GM12878 (cell line): ENCODE data around the gene SLC25A26. TPM values are rescaled to one million over a fixed set of nuclear protein-coding genes. Genes with fewer than 3 reads are reported as not detected.

Source experiments
- ATAC-seq: fragments of 200-7000 bp; cut with Tn5 transposase; 3 replicates; pipeline ENCODE4 v1.9.1; 2020; ENCODE audit warnings: mild to moderate bottlenecking, moderate library complexity
- BruUV-seq: library from RNA; stranded (reverse); fragments of 400-500 nt; replicated peaks from 2 replicates; lab custom pipeline; 2021; lab: Mats Ljungman, UMichigan
- CTCF ChIA-PET: fragments of 300-600 bp; sonication (Branson Sonifier 250); formaldehyde crosslinking; extraction: SDS; loops from one replicate; lab custom pipeline; 2021; ENCODE audit warnings: inconsistent platforms; lab: Yijun Ruan, JAX
- POLR2A ChIA-PET: fragments of 350-600 bp; formaldehyde crosslinking; extraction: SDS; loops from one replicate; lab custom pipeline; 2021; ENCODE audit warnings: inconsistent platforms; lab: Charles Lee
- RAD21 ChIA-PET: fragments of 300-600 bp; sonication (Branson Sonifier 250); formaldehyde crosslinking; loops from one replicate; lab custom pipeline; 2023; ENCODE audit warnings: antibody characterized with exemption; ENCODE audit not compliant: unreplicated experiment; lab: Charles Lee
- SMC1A ChIA-PET: fragments of 300-600 bp; sonication (Branson Sonifier 250); formaldehyde crosslinking; loops from one replicate; lab custom pipeline; 2023; ENCODE audit not compliant: unreplicated experiment, uncharacterized antibody; lab: Charles Lee
- DNase-seq: peaks from one replicate; pipeline ENCODE4 v3.0.0-alpha.2; 2011; ENCODE audit warnings: low read depth, low spot score
- FAIRE-seq: peaks from 3 replicates; lab custom pipeline; 2011; peaks lifted over from hg19 to GRCh38; lab: Jason Lieb, UNC
- H2AFZ ChIP-seq: 2 replicates; pipeline ENCODE4 v1.6.0; 2011; ENCODE audit warnings: low read depth, low read length, control low read depth; ENCODE audit not compliant: control insufficient read depth
- H3K27ac ChIP-seq: 2 replicates; pipeline ENCODE4 v1.5.1; 2011; ENCODE audit warnings: control low read depth; ENCODE audit not compliant: control insufficient read depth, insufficient read depth
- H3K27me3 ChIP-seq, 2 experiments: replicated peaks in 1 of 2; 2 replicates each; pipeline versions ENCODE4 v1.6.0 to v1.6.1; 2011; ENCODE audit warnings: low read length in 1 of 2; ENCODE audit not compliant: control insufficient read depth in 2 of 2, insufficient read depth in 2 of 2
- H3K36me3 ChIP-seq, 2 experiments: 2 replicates each; pipeline ENCODE4 v1.5.1; 2011; ENCODE audit warnings: low read length in 1 of 2; ENCODE audit not compliant: control insufficient read depth in 2 of 2, insufficient read depth in 2 of 2
- H3K4me1 ChIP-seq: 2 replicates; pipeline ENCODE4 v1.6.1; 2011; ENCODE audit warnings: mild to moderate bottlenecking, low read length, moderate library complexity, mixed read lengths; ENCODE audit not compliant: control insufficient read depth, insufficient read depth
- H3K4me2 ChIP-seq: 2 replicates; pipeline ENCODE4 v1.6.0; 2011; ENCODE audit warnings: control low read depth; ENCODE audit not compliant: control insufficient read depth, insufficient read depth
- H3K4me3 ChIP-seq: fragments of 200-600 bp; sonication (generic); 2 replicates; pipeline ENCODE4 v1.5.1; 2016
- H3K79me2 ChIP-seq: 2 replicates; pipeline ENCODE4 v1.6.0; 2011; ENCODE audit warnings: low read length; ENCODE audit not compliant: control insufficient read depth, insufficient read depth
- H3K9ac ChIP-seq: 2 replicates; pipeline ENCODE4 v1.8.0; 2011; ENCODE audit warnings: low read length, control low read depth, mixed read lengths; ENCODE audit not compliant: control insufficient read depth, insufficient read depth
- H3K9me3 ChIP-seq: replicated peaks from 3 replicates; pipeline ENCODE4 v1.5.1; 2011; ENCODE audit warnings: mild to moderate bottlenecking, low read length; ENCODE audit not compliant: control insufficient read depth, insufficient read depth
- H4K20me1 ChIP-seq: 2 replicates; pipeline ENCODE4 v1.6.0; 2011; ENCODE audit not compliant: control insufficient read depth, insufficient read depth
- BACH1 ChIP-seq: fragments of 450-650 bp; IDR thresholded peaks from 2 replicates; pipeline ENCODE4 v1.6.1; 2017; ENCODE audit warnings: mild to moderate bottlenecking, borderline replicate concordance
- BHLHE40 ChIP-seq, 2 experiments: fragments of 450-650 bp in 1 of 2; IDR thresholded peaks; 2 replicates each; pipeline ENCODE4 v1.6.1; 2011 to 2017; ENCODE audit warnings: low read depth in 2 of 2, borderline replicate concordance in 1 of 2, improper control_type of control experiment in 1 of 2, low read length in 1 of 2, mild to moderate bottlenecking in 1 of 2
- CREM ChIP-seq: IDR thresholded peaks from 2 replicates; pipeline ENCODE4 v1.6.1; 2014; ENCODE audit warnings: antibody characterized with exemption, low read depth
- HDGF ChIP-seq: fragments of 450-650 bp; IDR thresholded peaks from 2 replicates; pipeline ENCODE4 v1.6.1; 2016; ENCODE audit warnings: antibody characterized with exemption
- IRF3 ChIP-seq: fragments of 450-650 bp; IDR thresholded peaks from 2 replicates; pipeline ENCODE4 v1.6.1; 2014; ENCODE audit warnings: mild to moderate bottlenecking
- NR2C2 ChIP-seq: IDR thresholded peaks from 2 replicates; pipeline ENCODE4 v1.6.1; 2011; ENCODE audit warnings: borderline replicate concordance, low read depth; ENCODE audit not compliant: control insufficient read depth, insufficient read length
- PML ChIP-seq: IDR thresholded peaks from 2 replicates; pipeline ENCODE4 v1.6.1; 2012; ENCODE audit warnings: low read length, inconsistent platforms
- PRDM15 ChIP-seq: fragments of 450-650 bp; formaldehyde crosslinking; IDR thresholded peaks from 2 replicates; pipeline ENCODE4 v1.4.0; 2020; ENCODE audit warnings: mild to moderate bottlenecking, moderate library complexity
- RELA ChIP-seq: fragments of 450-650 bp; IDR thresholded peaks from 2 replicates; pipeline ENCODE4 v1.8.0; 2014; ENCODE audit warnings: borderline replicate concordance; ENCODE audit not compliant: partially characterized antibody
- SKIL ChIP-seq: fragments of 450-650 bp; IDR thresholded peaks from 2 replicates; pipeline ENCODE4 v1.6.1; 2017; ENCODE audit warnings: mild to moderate bottlenecking, low read depth, inconsistent platforms; ENCODE audit not compliant: poor library complexity, severe bottlenecking
- SP1 ChIP-seq: IDR thresholded peaks from one replicate; pipeline ENCODE4 v1.6.1; 2011; ENCODE audit warnings: low read depth, low read length
- SREBF2 ChIP-seq: IDR thresholded peaks from 2 replicates; pipeline ENCODE4 v1.6.1; 2012; ENCODE audit warnings: mild to moderate bottlenecking, low read length
- SUPT20H ChIP-seq: IDR thresholded peaks from 2 replicates; pipeline ENCODE4 v1.6.1; 2011; ENCODE audit warnings: low read depth, mild to moderate bottlenecking, low read length, moderate library complexity, borderline replicate concordance; ENCODE audit not compliant: control insufficient read depth
- ZNF217 ChIP-seq: fragments of 450-650 bp; IDR thresholded peaks from 2 replicates; pipeline ENCODE4 v1.6.1; 2017; ENCODE audit warnings: antibody characterized with exemption, mild to moderate bottlenecking
- ZNF24 ChIP-seq: fragments of 450-650 bp; IDR thresholded peaks from 2 replicates; pipeline ENCODE4 v1.6.1; 2017; ENCODE audit warnings: antibody characterized with exemption, mild to moderate bottlenecking
- WGBS: methylation state at CpG from one replicate; pipeline ENCODE4 v1.1.6; 2016; ENCODE audit warnings: low lambda C conversion rate; ENCODE audit not compliant: insufficient replicate concordance, insufficient coverage; ENCODE audit errors: missing lambda C conversion rate; 5-methylcytosine and 5-hydroxymethylcytosine counted together
- in situ Hi-C: fragments of 300-500 bp; cut with MboI; formaldehyde crosslinking; loops from 9 replicates; pipeline ENCODE4 v1.14.3; 2018; ENCODE audit warnings: mixed read lengths
- intact Hi-C: fragments of 100-400 bp; cut with micrococcal nuclease; formaldehyde crosslinking; loops from one replicate; pipeline ENCODE4 v1.14.2; 2022; ENCODE audit not compliant: unreplicated experiment
- polyA plus RNA-seq, 11 experiments: library from polyadenylated mRNA; depleted of rRNA in 4 of 11; unstranded in 6 of 11; stranded (reverse) in 5 of 11; fragments of >200 nt; fragmentation: Nextera tagmentation in 4 of 11; fragmentation: Illumina TruSeq in 1 of 11; extraction: Ambion mirVana in 4 of 11; extraction: Trizol in 1 of 11; gene quantifications; 1 replicate in 1 of 11; 2 replicates in 10 of 11; pipeline versions ENCODE4 v1.2.1 to v1.2.3, GENCODE V29; 2011 to 2016; ENCODE audit warnings: inconsistent platforms in 2 of 11, missing spikeins in 2 of 11, low read depth in 1 of 11
- total RNA-seq, 4 experiments: library from RNA; depleted of rRNA in 3 of 4; stranded (reverse); fragments of >200 nt in 3 of 4; fragmentation: Illumina TruSeq in 1 of 4; extraction: Trizol in 1 of 4; gene quantifications; 2 replicates each; pipeline versions ENCODE4 v1.2.1 to v1.2.3, GENCODE V29; 2013 to 2021
- TF ChIP-seq, protein P1 (sequence below): IDR thresholded peaks from 2 replicates; pipeline ENCODE4 v1.6.1; 2011; ENCODE audit warnings: borderline replicate concordance, low read depth, mild to moderate bottlenecking, moderate library complexity, low read length; ENCODE audit not compliant: insufficient read depth, poor library complexity, severe bottlenecking

SLC25A26 gene
- total and polyA plus RNA-seq, 10 of the 15 experiments (the other 5 are each of a cell fraction or from before 2014, with no cell fraction given), result 14.6 to 49.7 (median 24.9) TPM

- TF ChIP-seq, protein P1, sequence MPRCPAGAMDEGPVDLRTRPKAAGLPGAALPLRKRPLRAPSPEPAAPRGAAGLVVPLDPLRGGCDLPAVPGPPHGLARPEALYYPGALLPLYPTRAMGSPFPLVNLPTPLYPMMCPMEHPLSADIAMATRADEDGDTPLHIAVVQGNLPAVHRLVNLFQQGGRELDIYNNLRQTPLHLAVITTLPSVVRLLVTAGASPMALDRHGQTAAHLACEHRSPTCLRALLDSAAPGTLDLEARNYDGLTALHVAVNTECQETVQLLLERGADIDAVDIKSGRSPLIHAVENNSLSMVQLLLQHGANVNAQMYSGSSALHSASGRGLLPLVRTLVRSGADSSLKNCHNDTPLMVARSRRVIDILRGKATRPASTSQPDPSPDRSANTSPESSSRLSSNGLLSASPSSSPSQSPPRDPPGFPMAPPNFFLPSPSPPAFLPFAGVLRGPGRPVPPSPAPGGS, result no peak
- TF ChIP-seq PML, result no peak
- TF ChIP-seq SUPT20H, result no peak
- no peak for TF ChIP-seq SP1
- TF ChIP-seq RELA, result no peak
- no peak for TF ChIP-seq IRF3
- no peak for TF ChIP-seq BACH1
Observed at GRCh38 chr3:66270288-66270687, 49.5 kb downstream of the SLC25A26 start (continued).

GRCh38 chr3:66270701-66271100 is 49.9 kb downstream of the SLC25A26 start:
- H3K27me3 ChIP-seq, result no peaks in the 10 kb centered on the region
- WGBS, result 95% methylated on average over 2 of the region's 2 CpGs
- in situ Hi-C loops, result no loop called here
- H2AFZ ChIP-seq, result no peak overlapping the region
- H3K4me1 ChIP-seq, result no peaks in the 10 kb centered on the region; the same call in 1 of the 2 replicates
- no peak for ATAC-seq
- no peak overlapping the region for H3K9ac ChIP-seq
- no peaks in the 10 kb centered on the region for H3K79me2 ChIP-seq
- ChIA-PET CTCF (interaction anchor here (1.2 to 3.5 kb wide), 6 partner anchors 16 to 551 kb away, joined by 3 to 23 read pairs (median 6); no protein-coding TSS in a partner anchor), SMC1A (interaction anchor here (1.3 to 1.9 kb wide), 2 partner anchors 14 to 15 kb away, joined by 4 to 5 read pairs; no protein-coding TSS in a partner anchor), RAD21 (no interaction called here), POLR2A (no interaction called here)
- BruUV-seq, result no TSS peak
- FAIRE-seq, result no peak
- no peaks in the 10 kb centered on the region; the same call in 2 of the 3 replicates for H3K9me3 ChIP-seq
- no peak for DNase-seq
- H3K4me3 ChIP-seq, result no peak overlapping the region
- no peaks in the 10 kb centered on the region for H4K20me1 ChIP-seq
- no peak overlapping the region for H3K4me2 ChIP-seq
- H3K36me3 ChIP-seq, result no peaks in the 10 kb centered on the region
- H3K27ac ChIP-seq, result no peak overlapping the region
- intact Hi-C loops, result no loop called here
- TF ChIP-seq PRDM15 (CRISPR knock-in tag) (no peak), SREBF2 (no peak), SP1 (no peak), ZNF217 (no peak), CREM (no peak), HDGF (no peak), NR2C2 (no peak), SKIL (no peak), ZNF24 (no peak), BHLHE40 (IDR thresholded peaks at IDR 0.05; ENCODE audit: borderline replicate concordance in 1 of 2, low read depth in 2 of 2, low read length in 1 of 2) (no peak)
